ENCODE measurements around the gene TAF5.
"Not testable (repeated sequence)": the region's sequence is repeated elsewhere in the genome, so short reads cannot be mapped to it uniquely, and the experiment has no call there.

The TAF5 gene

GRCh38 chr10:103415581-103415980 lies 47.8 kb downstream of the TAF5 start:
- DNase-seq (ENCODE audit: low spot score): no peak

GRCh38 chr10:103416436-103417147 lies 48.8 kb downstream of the TAF5 start:
- DNase-seq (ENCODE audit: low spot score): peak; percentile 54

GRCh38 chr10:103417148-103417469 lies 49.3 kb downstream of the TAF5 start:
- not testable (repeated sequence) for DNase-seq (ENCODE audit: low spot score)

- no peak for DNase-seq (ENCODE audit: low spot score)
Observed at GRCh38 chr10:103417601-103418000, 49.8 kb downstream of the TAF5 start.

GRCh38 chr10:103419101-103419500 lies 51.3 kb downstream of the TAF5 start:
- no peak for DNase-seq (ENCODE audit: low spot score)

- DNase-seq (ENCODE audit: low spot score): no peak
Observed at GRCh38 chr10:103423748-103424147, 56.0 kb downstream of the TAF5 start.

- DNase-seq (ENCODE audit: low spot score): no peak
Observed at GRCh38 chr10:103427866-103428265, 60.1 kb downstream of the TAF5 start.

- no peak for DNase-seq (ENCODE audit: low spot score)
Observed at GRCh38 chr10:103428989-103429643, 61.3 kb downstream of the TAF5 start.

- DNase-seq (ENCODE audit: low spot score): no peak
Observed at GRCh38 chr10:103429647-103430046, 61.9 kb downstream of the TAF5 start.

- no peak for DNase-seq (ENCODE audit: low spot score)
Observed at GRCh38 chr10:103431902-103432301, 64.1 kb downstream of the TAF5 start.

GRCh38 chr10:103433858-103434257 lies 66.1 kb downstream of the TAF5 start:
- DNase-seq (ENCODE audit: low spot score): no peak
